HFFc6 (cell line): ENCODE data around the gene CHURC1. TPM values are rescaled to one million over a fixed set of nuclear protein-coding genes. Genes with fewer than 3 reads are reported as not detected.

Experiments used
- DNase-seq: peaks from one replicate; pipeline ENCODE4 v3.0.0-alpha.2; 2018
- H3K27ac Mint-ChIP-seq: 2 replicates; pipeline ENCODE4 v1.8.0; 2020; ENCODE audit warnings: mild to moderate bottlenecking, mixed read lengths
- H3K27me3 Mint-ChIP-seq: 2 replicates; pipeline ENCODE4 v1.8.0; 2021; ENCODE audit warnings: mild to moderate bottlenecking, moderate library complexity, mixed read lengths; ENCODE audit not compliant: insufficient read depth
- H3K36me3 Mint-ChIP-seq: 2 replicates; pipeline ENCODE4 v1.8.0; 2021; ENCODE audit warnings: low read depth, mixed read lengths
- H3K4me1 Mint-ChIP-seq: 2 replicates; pipeline ENCODE4 v1.8.0; 2020; ENCODE audit warnings: low read depth, mixed read lengths
- H3K4me3 Mint-ChIP-seq: 2 replicates; pipeline ENCODE4 v1.8.0; 2020; ENCODE audit warnings: mild to moderate bottlenecking, moderate library complexity, mixed read lengths
- H3K9me3 Mint-ChIP-seq: 2 replicates; pipeline ENCODE4 v1.8.0; 2020; ENCODE audit warnings: mild to moderate bottlenecking, mixed read lengths
- CTCF ChIP-seq: fragments of 200-600 bp; sonication (generic); IDR thresholded peaks from 2 replicates; pipeline ENCODE4 v1.5.0; 2021; ENCODE audit warnings: antibody characterized with exemption, mild to moderate bottlenecking
- total RNA-seq, 6 experiments: library from RNA; stranded (reverse); fragmentation: NEBNext Ultra II Directional; extraction: Animal tissue kit (Norgen Biotek cat#: 25700); gene quantifications; 2 replicates in 1 of 6; 3 replicates in 5 of 6; pipeline ENCODE4 v1.2.3, GENCODE V29; 2021

The CHURC1 gene
- total RNA-seq, 6 experiments from 2014 or later, result 51.9 to 63.3 (median 59.2) TPM

DNA sequence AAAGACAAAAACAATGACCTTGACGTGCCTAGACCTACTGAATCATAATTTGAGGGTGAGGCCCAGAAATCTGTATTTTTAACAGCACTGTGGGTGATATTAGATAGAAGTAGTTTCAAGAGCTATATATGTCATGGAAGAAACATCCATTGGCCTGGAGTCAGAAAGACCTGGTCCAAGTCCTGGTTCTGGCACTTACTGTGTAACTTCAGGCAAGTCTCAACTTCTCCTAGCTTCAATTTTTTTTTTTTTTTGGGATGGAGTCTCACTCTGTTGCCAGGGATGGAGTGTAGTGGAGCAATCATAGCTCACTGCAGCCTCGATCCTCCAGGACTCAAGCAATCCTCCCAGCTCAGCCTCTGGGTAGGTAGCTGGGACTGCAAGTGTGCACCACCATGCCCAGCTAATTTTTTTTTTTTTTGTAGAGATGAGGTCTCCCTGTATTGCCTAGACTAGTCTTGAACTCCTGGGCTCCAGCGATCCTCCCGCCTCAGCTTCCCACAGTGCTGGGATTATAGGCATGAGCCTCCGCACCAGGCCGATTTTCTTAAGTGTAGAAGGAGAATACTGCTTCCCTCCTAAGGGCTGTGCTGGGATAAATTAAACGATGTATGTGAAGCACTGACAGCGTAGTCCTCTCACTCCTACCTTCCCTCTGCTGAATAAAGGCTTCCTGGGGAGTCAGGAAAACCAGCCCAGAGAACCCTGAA lies 42.6 kb downstream of the CHURC1 start:
- H3K27ac Mint-ChIP-seq, result no peak overlapping the region
- H3K27me3 Mint-ChIP-seq, result no peaks in the 10 kb centered on the region
- H3K4me3 Mint-ChIP-seq, result no peak overlapping the region
- no peaks in the 10 kb centered on the region for H3K4me1 Mint-ChIP-seq
- DNase-seq, result no peak
- no peaks in the 10 kb centered on the region for H3K9me3 Mint-ChIP-seq
- no peak for TF ChIP-seq CTCF
- no peaks in the 10 kb centered on the region for H3K36me3 Mint-ChIP-seq

GRCh38 chr14:64958201-64958600 lies 43.9 kb downstream of the CHURC1 start:
- Mint-ChIP-seq H3K4me1 (no peaks in the 10 kb centered on the region), H3K27ac (no peak overlapping the region), H3K27me3 (no peaks in the 10 kb centered on the region), H3K9me3 (no peaks in the 10 kb centered on the region), H3K36me3 (no peaks in the 10 kb centered on the region), H3K4me3 (no peak overlapping the region)
- no peak for DNase-seq
- no peak for TF ChIP-seq CTCF

- TF ChIP-seq CTCF, result no peak
- Mint-ChIP-seq H3K4me1 (no peaks in the 10 kb centered on the region), H3K27me3 (no peaks in the 10 kb centered on the region), H3K4me3 (no peak overlapping the region), H3K27ac (no peak overlapping the region), H3K36me3 (no peaks in the 10 kb centered on the region), H3K9me3 (no peaks in the 10 kb centered on the region)
- no peak for DNase-seq
These were observed 44.5 kb downstream of the CHURC1 start for GRCh38 chr14:64958743-64959142.

- H3K4me3 Mint-ChIP-seq, result no peak overlapping the region
- no peak for DNase-seq
- H3K27me3 Mint-ChIP-seq, result no peaks in the 10 kb centered on the region; the same call in 1 of the 2 replicates
- TF ChIP-seq CTCF, result peak; percentile 26
- no peak overlapping the region for H3K27ac Mint-ChIP-seq
- no peaks in the 10 kb centered on the region for H3K9me3 Mint-ChIP-seq
- no peaks in the 10 kb centered on the region for H3K4me1 Mint-ChIP-seq
- no peaks in the 10 kb centered on the region for H3K36me3 Mint-ChIP-seq
These were observed 46.6 kb downstream of the CHURC1 start for GRCh38 chr14:64960762-64961276.

DNA sequence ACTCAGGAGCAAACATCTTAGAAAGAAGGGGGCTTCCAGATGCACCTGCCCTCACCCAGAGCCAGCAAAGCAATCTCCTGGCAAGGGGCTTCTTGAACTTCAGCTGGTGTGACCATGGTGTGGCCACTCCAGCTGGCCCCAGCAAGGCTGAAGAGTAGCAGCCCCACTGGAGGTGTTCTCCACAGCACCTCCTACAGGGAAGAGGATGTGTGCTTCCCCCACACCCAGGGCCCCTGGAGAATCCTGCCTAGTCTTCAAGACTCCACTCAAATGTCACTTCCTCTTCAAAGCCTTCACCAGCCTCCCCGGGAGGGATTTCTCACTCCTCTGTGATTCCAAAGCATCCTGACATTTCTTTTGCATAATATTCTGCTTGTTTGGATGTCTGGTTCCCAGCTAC lies 49.4 kb downstream of the CHURC1 start:
- Mint-ChIP-seq H3K4me3 (no peak overlapping the region), H3K27me3 (no peaks in the 10 kb centered on the region; the same call in none of the 2 replicates), H3K27ac (no peak overlapping the region), H3K4me1 (no peaks in the 10 kb centered on the region), H3K36me3 (no peaks in the 10 kb centered on the region), H3K9me3 (no peaks in the 10 kb centered on the region)
- no peak for DNase-seq
- TF ChIP-seq CTCF, result peak; percentile 21; the same call in 1 of the 2 replicates
